Renal cortical epithelial cell (primary cell): ENCODE data around the gene LSMEM2. TPM values are rescaled to one million over a fixed set of nuclear protein-coding genes. Genes with fewer than 3 reads are reported as not detected.
A peak's percentile ranks its signal among the peaks of the same experiment; 100 is the strongest.
"Not testable (repeated sequence)": the region's sequence is repeated elsewhere in the genome, so short reads cannot be mapped to it uniquely, and the experiment has no call there.

Experiments used
- DNase-seq: peaks from one replicate; pipeline ENCODE4 v3.0.0-alpha.2; 2011; ENCODE audit warnings: low read depth
- total RNA-seq: library from RNA; depleted of rRNA; stranded (reverse); fragments of >200 nt; gene quantifications from 2 replicates; pipeline ENCODE4 v1.2.3, GENCODE V29; 2014

Gene LSMEM2
- total RNA-seq, 1 donor from 2014 or later: not detected

GRCh38 chr3:50298836-50299637 is 20.1 kb downstream of the LSMEM2 start, which contains the start of the genes HYAL3 and NAA80:
HYAL3 (minus strand) TSS chr3:50299405; CDS start chr3:50295602, 3,803 bp downstream.
NAA80 (minus strand) TSS chr3:50299405; CDS start chr3:50297463, 1,942 bp downstream.
- peak; percentile 97 for DNase-seq

- DNase-seq: no peak
Measured at GRCh38 chr3:50299638-50299928, 20.7 kb downstream of the LSMEM2 start.

- peak; percentile 38 for DNase-seq
Measured at GRCh38 chr3:50299929-50300680, 21.2 kb downstream of the LSMEM2 start.

GRCh38 chr3:50300681-50301254 is 21.9 kb downstream of the LSMEM2 start:
- DNase-seq: no peak

GRCh38 chr3:50302095-50303012 is 23.5 kb downstream of the LSMEM2 start:
- no peak for DNase-seq

- peak; percentile 74 for DNase-seq
Measured at GRCh38 chr3:50303013-50303815, 24.3 kb downstream of the LSMEM2 start, which contains the start of gene HYAL1. HYAL1 (minus strand) TSS chr3:50303574; CDS start chr3:50302956, 618 bp downstream.

GRCh38 chr3:50304601-50305000 is 25.7 kb downstream of the LSMEM2 start:
- DNase-seq: peak; percentile 22

GRCh38 chr3:50312041-50312440 is 33.2 kb downstream of the LSMEM2 start:
- DNase-seq: not testable (repeated sequence)

GRCh38 chr3:50314342-50314741 is 35.5 kb downstream of the LSMEM2 start:
- DNase-seq: no peak

GRCh38 chr3:50314816-50315215 is 35.9 kb downstream of the LSMEM2 start:
- DNase-seq: no peak

GRCh38 chr3:50316657-50317242 is 37.9 kb downstream of the LSMEM2 start:
- DNase-seq: peak; percentile 78

GRCh38 chr3:50317300-50317699 is 38.4 kb downstream of the LSMEM2 start:
- no peak for DNase-seq

GRCh38 chr3:50318163-50318562 is 39.3 kb downstream of the LSMEM2 start:
- DNase-seq: no peak

GRCh38 chr3:50318615-50319014 is 39.7 kb downstream of the LSMEM2 start:
- DNase-seq: no peak

- DNase-seq: no peak
Measured at GRCh38 chr3:50319181-50319893, 40.5 kb downstream of the LSMEM2 start.

- DNase-seq: no peak
Measured at GRCh38 chr3:50319894-50320625, 41.2 kb downstream of the LSMEM2 start.

- peak; percentile 15 for DNase-seq
Measured at GRCh38 chr3:50320853-50321335, 42.0 kb downstream of the LSMEM2 start.

- DNase-seq: peak; percentile 70
Measured at GRCh38 chr3:50321336-50322114, 42.6 kb downstream of the LSMEM2 start.
